ENCODE data around the gene RRP8. TPM values are rescaled to one million over a fixed set of nuclear protein-coding genes. Genes with fewer than 3 reads are reported as not detected.

The RRP8 gene
- total RNA-seq, 8 experiments from 2014 or later, result 13.9 to 21.7 (median 17.2) TPM

DNA sequence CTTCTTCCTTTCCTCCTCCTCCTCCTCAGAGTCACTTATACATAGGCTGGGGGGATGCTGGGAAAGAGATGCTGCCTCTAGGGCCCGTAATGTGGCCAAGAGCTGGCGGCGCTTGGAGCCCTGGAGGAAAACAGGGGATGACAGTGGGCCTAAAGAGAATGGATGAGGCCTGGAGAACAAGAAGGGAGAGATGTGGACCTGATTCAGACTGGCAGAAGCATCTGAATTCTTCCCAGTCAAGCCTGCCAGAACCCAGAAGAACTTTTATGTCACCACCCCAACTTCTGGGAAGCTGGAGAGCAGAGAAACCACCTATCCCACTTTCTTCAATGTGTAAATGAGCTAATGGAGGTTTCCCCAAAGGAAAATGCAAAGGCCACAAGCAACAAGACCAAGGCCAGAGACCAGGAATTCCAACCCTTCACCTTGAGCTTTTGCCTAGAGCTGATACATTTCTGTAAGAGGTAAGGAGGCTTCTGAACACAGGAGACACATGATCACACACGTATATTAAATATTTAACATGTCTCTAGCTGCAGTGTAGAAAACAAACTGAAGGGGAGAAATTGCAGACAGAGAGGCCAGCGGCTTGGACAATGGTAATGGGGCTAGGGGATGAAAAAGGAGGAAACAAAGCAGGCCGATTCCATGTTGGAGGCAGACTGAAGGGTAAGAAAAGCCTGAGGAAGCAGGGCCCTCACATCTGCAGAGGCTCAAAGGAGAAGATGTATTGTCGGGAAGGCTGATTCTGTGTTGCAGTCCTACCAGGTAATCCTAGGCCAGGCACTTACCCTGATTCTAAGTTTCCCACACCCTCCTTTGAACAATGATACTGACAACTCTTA, 1.1 kb downstream of the RRP8 start:
- WGBS, 10 experiments, result 0 to 62% (median 37%) methylated on average over 2 to 6 of the region's 7 CpGs; no CpG with 5 or more reads in 2 of the 10 experiments
- no peak for ATAC-seq (replicated peaks in 6 of 8)
- Histone ChIP-seq H3K4me1 (replicated peaks in 1 of 2) (peaks cover 26 to 37% of the 10 kb centered on the region in 2 donors), H3K27ac (no peak overlapping the region), H3K4me3 (peak overlapping the region; percentile 62 to 91 (median 88))
- in situ Hi-C loops (cut with MboI; ENCODE audit: low pct_unique_long_range_greater_than_20kb in 2 of 9, low sequenced_read_pairs in 9 of 9, unreplicated experiment in 9 of 9), result loop anchor here in 2 of 9 experiments (25.0 kb wide), 1 partner anchor 215 kb away; the partner anchor contains the start of gene SMPD1 (in 2 of the 2)

DNA sequence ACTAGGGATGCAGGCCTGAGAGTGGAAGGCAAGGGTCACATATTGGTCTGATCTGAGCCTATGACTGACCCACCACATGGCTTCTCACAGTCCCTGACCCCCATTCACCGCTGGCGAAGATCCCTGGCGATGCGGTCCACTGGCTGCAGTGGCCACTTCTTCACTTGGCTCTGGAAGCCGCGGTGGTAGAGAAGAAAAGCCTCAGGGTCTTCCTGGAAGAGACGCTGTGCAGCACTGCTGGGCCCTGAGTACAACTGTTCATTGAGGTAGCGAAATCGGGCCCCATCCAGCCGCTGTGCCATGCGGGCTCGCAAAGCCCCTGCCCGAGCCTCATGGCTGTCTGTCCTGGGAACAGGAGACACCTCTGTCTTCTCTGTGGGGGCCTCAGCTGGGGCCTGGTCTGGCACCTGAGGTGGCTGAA, 2.4 kb downstream of the RRP8 start:
- WGBS, 10 experiments, result 90 to 100% (median 100%) methylated on average over 1 to 8 of the region's 13 CpGs; no CpG with 5 or more reads in 6 of the 10 experiments
- in situ Hi-C loops (cut with MboI; ENCODE audit: low pct_unique_long_range_greater_than_20kb in 2 of 9, low sequenced_read_pairs in 9 of 9, unreplicated experiment in 9 of 9), result loop anchor here in 2 of 9 experiments (25.0 kb wide), 1 partner anchor 214 kb away; the partner anchor contains the start of gene SMPD1 (in 2 of the 2)
- Histone ChIP-seq H3K4me1 (replicated peaks in 1 of 2) (peaks cover 27 to 34% of the 10 kb centered on the region in 2 donors), H3K4me3 (no peak overlapping the region), H3K27ac (no peak overlapping the region)
- no peak for ATAC-seq (replicated peaks in 6 of 8)

DNA sequence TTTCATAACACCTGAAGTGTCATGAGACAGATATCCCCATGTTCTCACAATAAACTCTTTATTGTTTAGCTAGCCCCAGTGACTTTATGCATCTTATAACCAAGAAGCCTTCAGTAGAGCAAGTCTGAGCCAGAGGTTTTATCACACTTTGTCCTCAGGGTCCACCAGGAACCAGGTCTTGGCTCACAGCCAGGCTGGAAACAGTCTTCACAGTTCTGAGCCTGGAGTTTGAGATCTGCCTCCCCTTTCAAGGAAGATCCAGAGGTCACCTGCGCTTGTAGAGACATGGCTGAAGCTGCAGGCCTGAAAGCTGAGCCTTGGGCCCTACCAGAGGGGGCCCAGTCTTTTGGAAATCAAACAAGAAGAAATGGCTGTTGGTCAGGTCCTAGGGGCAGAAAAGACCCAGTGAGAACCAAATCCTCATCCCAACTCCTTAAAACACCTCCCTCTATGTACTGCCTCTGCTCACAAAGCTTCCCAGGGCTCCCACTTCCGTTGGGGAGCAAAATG, 3.5 kb downstream of the RRP8 start:
- Histone ChIP-seq H3K27ac (no peak overlapping the region), H3K4me3 (no peak overlapping the region), H3K4me1 (replicated peaks in 1 of 2) (peaks cover 17 to 28% of the 10 kb centered on the region in 2 donors)
- whole genome bisulfite sequencing, 10 experiments, result 33 to 100% (median 96%) methylated on average over 1 to 2 of the region's 2 CpGs; no CpG with 5 or more reads in 6 of the 10 experiments
- in situ Hi-C loops (cut with MboI; ENCODE audit: low pct_unique_long_range_greater_than_20kb in 2 of 9, low sequenced_read_pairs in 9 of 9, unreplicated experiment in 9 of 9), result loop anchor here in 2 of 9 experiments (25.0 kb wide), 1 partner anchor 213 kb away; the partner anchor contains the start of gene SMPD1 (in 2 of the 2)
- ATAC-seq (replicated peaks in 6 of 8), result no peak

DNA sequence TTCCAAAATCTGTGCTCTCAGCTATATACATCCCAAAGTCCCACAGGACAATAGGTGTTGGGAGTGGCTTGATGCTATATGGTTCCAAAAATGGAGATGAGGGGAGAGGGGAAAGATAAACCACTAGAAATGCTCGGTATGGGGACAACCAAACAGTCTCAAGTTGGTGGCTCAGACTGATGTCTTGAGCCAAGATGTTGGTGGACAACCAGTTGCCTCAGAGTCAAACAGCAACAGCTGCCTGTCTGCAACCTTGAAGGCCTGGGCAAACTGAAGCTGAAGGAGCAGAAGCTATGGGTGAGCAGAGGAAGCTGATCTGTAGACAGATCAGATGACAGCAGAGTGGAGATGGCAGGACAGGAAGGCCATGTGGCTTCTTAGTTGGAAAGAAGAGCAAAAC, 4.0 kb downstream of the RRP8 start:
- 80 to 100% (median 100%) methylated on average over 1 of the region's 1 CpG; no CpG with 5 or more reads in 4 of the 10 experiments for WGBS, 10 experiments
- Histone ChIP-seq H3K4me1 (replicated peaks in 1 of 2) (peaks cover 17 to 25% of the 10 kb centered on the region in 2 donors), H3K27ac (no peak overlapping the region), H3K4me3 (no peak overlapping the region)
- ATAC-seq (replicated peaks in 6 of 8), result no peak
- in situ Hi-C loops (cut with MboI; ENCODE audit: low pct_unique_long_range_greater_than_20kb in 2 of 9, low sequenced_read_pairs in 9 of 9, unreplicated experiment in 9 of 9), result no loop called here

DNA sequence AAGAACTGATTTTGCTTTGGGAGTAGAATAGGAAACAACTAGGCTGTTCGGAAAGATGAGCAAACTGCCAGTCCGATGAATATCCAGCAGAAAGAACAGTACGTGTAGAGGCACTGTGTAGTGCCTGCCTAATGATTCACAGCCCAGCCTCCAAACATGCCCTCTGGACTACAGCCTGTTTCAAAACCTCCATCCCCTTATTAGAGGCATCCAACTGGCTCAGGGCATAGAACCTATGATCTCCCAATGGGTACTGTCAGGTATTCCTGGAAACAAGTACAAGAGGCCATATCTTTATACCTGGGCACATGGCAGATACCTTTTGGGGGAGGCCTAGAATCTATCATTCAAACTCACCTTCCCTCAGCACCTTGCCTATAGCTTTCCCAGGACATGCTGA, 4.9 kb downstream of the RRP8 start:
- H3K27ac ChIP-seq, result no peak overlapping the region
- WGBS, 10 experiments, result 80 to 100% (median 100%) methylated on average over 1 to 3 of the region's 3 CpGs; no CpG with 5 or more reads in 4 of the 10 experiments
- no peak overlapping the region for H3K4me3 ChIP-seq
- in situ Hi-C loops (cut with MboI; ENCODE audit: low pct_unique_long_range_greater_than_20kb in 2 of 9, low sequenced_read_pairs in 9 of 9, unreplicated experiment in 9 of 9), result no loop called here
- peaks cover 17 to 25% of the 10 kb centered on the region in 2 donors for H3K4me1 ChIP-seq (replicated peaks in 1 of 2)
- no peak for ATAC-seq (replicated peaks in 6 of 8)

DNA sequence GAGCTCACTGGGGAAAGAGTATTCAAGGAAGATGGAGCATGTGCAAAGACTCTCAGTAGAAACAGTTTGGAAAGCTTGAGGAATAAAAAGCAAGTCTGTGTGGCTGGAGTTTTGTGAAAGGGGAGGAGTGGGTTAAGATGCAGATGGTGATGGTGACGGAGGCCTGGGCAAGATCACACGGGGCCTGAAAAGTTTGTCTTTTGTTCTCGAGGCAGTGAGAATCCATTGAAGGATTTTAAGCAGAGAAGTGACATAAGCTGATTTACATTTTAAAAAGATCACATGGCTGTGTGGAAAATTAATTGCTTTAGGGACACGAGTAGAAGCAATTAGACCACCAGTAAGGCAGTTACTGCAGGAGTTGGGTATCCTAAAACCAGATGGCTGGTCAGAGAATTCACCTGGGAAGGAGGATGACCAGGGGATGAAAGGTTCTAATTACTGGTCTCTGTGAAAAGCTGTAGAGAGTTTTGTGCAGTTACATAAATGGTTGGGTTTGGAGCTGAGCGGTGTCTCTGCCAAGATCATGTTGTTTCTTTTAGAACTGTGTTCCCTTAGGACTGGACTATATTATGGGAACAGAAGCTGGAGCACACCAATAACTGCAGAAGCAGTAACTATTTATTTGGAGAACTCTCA, 7.1 kb downstream of the RRP8 start:
- Histone ChIP-seq H3K4me1 (replicated peaks in 1 of 2) (peaks cover 12 to 19% of the 10 kb centered on the region in 2 donors), H3K27ac (peak overlapping the region; percentile 9 to 52), H3K4me3 (no peak overlapping the region)
- in situ Hi-C loops (cut with MboI; ENCODE audit: low pct_unique_long_range_greater_than_20kb in 2 of 9, low sequenced_read_pairs in 9 of 9, unreplicated experiment in 9 of 9), result no loop called here
- ATAC-seq (replicated peaks in 6 of 8), result peak in 5 of 8 experiments; percentile 70 to 85 (median 79)
- 16 to 67% (median 27%) methylated on average over 2 to 5 of the region's 5 CpGs; no CpG with 5 or more reads in 1 of the 10 experiments for WGBS, 10 experiments

DNA sequence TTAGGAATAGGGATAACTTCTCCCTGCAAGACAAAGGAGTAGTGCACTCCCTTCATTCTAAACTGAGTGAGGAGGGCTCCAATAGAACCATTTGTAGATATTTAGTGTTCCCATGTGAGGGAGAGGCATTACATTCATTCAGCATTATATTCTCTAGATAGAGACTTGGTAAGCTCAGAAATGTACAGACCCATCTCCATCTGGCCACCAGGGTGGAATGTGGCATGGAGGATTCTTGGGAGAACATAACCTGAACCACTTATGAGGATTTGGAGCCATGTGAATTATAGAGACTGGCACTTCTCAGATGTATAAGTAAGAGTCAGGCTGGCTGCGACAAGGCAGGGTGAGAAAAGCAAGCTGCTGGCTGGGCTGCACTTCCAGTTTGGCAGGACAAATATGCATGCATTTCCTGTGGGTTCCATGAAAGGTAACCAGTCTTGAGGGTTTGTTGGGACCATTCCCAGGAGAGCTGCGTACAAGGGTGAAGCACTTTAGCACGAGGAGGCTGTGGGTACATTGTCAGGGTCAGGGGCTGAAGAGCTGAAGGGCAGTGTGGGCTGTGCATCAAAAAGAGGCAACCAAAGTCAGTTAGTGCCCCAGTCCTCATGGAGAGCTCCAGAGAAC, 9.2 kb downstream of the RRP8 start:
- Histone ChIP-seq H3K27ac (no peak overlapping the region), H3K4me1 (replicated peaks in 1 of 2) (peaks cover 12 to 19% of the 10 kb centered on the region in 2 donors), H3K4me3 (no peak overlapping the region)
- in situ Hi-C loops (cut with MboI; ENCODE audit: low pct_unique_long_range_greater_than_20kb in 2 of 9, low sequenced_read_pairs in 9 of 9, unreplicated experiment in 9 of 9), result no loop called here
- WGBS, 10 experiments, result 80 to 100% (median 92%) methylated on average over 1 to 3 of the region's 3 CpGs; no CpG with 5 or more reads in 6 of the 10 experiments
- no peak for ATAC-seq (replicated peaks in 6 of 8)

DNA sequence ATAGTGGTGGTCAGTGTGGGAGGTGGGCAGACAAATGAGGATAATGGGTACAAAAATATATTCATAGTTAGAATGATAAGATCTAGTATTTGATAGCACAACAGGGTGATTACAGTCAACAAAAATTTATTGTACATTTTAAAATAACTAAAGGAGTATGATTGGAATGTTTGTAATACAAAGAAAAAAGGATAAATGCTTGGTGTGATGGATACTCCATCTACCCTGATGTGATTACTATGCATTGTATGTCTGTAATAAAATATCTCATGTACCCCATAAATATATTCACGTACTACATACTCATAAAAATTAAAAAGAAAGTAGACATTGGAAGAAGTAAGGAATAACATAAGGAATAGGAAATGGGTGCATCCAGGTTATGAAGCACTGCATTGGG, 15.4 kb downstream of the RRP8 start:
- in situ Hi-C loops (cut with MboI; ENCODE audit: low pct_unique_long_range_greater_than_20kb in 2 of 9, low sequenced_read_pairs in 9 of 9, unreplicated experiment in 9 of 9), result no loop called here

DNA sequence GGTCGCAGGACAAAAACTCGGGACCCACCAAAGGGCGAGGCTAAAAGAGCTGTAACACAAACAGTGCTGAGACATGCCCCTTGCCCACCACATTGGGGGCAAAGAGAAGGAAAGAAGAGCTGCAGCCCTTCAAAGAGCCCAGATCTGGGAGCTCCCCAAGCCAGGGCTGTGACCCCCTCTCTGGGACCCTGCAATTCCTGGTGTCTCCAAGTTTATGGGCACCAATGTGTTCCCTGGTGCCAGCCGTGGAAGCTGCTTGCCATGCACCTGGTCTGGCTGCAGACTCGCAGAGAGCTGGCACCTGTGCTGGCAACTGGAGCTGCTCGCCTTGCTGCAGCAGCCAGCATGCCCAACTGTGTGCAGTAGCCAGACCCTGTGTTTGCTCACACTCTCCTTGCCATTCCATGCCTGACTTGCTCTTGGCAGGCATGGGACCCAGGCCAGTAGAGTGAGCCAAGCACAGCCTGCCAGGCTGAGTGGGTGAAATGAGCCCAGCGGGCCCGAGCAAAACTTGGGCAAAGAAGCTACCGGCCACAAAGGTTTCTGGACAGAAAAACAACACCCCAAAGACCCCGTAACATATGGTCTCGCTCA, 16.0 kb downstream of the RRP8 start:
- Histone ChIP-seq H3K4me3 (no peak overlapping the region), H3K27ac (no peak overlapping the region), H3K4me1 (replicated peaks in 1 of 2) (no peaks in the 10 kb centered on the region)
- WGBS, 10 experiments, result 70 to 100% (median 94%) methylated on average over 4 to 9 of the region's 11 CpGs; no CpG with 5 or more reads in 2 of the 10 experiments
- in situ Hi-C loops (cut with MboI; ENCODE audit: low pct_unique_long_range_greater_than_20kb in 2 of 9, low sequenced_read_pairs in 9 of 9, unreplicated experiment in 9 of 9), result no loop called here
- ATAC-seq (replicated peaks in 6 of 8), result no peak

More for the DNA sequence above, 15.4 kb downstream of the RRP8 start:
- H3K4me1 ChIP-seq (replicated peaks in 1 of 2), result no peaks in the 10 kb centered on the region
- no peak for ATAC-seq (replicated peaks in 6 of 8)
- H3K4me3 ChIP-seq, result no peak overlapping the region
- H3K27ac ChIP-seq, result no peak overlapping the region
- WGBS, 10 experiments, result 67 to 100% (median 96%) methylated on average over 1 of the region's 1 CpG; no CpG with 5 or more reads in 2 of the 10 experiments

DNA sequence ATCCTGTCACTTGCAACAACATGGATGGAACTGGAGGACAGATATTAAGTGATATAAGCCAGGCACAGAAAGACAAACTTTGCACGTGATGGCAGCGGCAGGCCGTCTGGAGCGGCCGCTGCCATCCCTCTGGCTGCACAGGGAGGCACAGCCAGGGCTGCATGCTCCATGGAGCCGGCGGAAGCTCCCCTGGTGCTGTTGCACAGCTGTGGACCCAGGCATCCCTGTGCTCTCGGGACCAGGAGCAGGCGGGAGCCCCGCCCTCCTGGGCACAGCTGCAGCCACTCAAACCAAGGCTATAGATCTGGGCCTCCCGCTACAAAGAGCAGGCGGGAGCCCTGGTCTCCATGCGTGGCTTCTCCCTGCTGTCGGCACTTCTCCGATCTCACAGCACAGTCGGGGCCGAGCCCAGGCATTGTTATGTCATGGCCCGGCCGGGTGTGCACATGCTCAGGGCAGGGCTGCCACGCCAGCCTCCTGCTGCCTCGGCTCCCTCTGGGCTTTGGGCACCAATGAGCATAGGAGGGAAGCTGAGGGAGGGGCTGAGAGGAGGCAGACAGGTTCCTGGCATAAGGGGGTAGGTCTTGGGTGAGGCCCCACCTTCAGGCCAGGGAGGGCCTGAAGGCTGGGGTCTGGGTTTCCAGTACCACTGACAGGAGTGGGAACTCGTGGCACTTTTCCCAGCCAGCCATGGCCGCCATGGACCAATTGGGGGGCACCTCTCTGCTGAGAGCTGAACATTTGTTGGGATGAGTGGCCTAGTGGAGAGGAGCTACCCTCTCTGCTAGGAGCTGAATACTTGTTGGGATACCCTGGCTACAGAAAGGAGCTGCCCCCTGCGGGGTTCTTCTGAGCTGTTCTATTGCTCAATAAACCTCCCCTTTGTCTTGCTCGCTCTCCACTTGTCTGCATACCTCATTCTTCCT, 16.7 kb downstream of the RRP8 start:
- WGBS, 10 experiments, result 13 to 100% (median 67%) methylated on average over 1 to 6 of the region's 25 CpGs; no CpG with 5 or more reads in 1 of the 10 experiments
- Histone ChIP-seq H3K4me3 (no peak overlapping the region), H3K27ac (no peak overlapping the region), H3K4me1 (replicated peaks in 1 of 2) (no peaks in the 10 kb centered on the region)
- in situ Hi-C loops (cut with MboI; ENCODE audit: low pct_unique_long_range_greater_than_20kb in 2 of 9, low sequenced_read_pairs in 9 of 9, unreplicated experiment in 9 of 9), result no loop called here
- peak in 5 of 8 experiments; percentile 76 to 98 (median 92) for ATAC-seq (replicated peaks in 6 of 8)

DNA sequence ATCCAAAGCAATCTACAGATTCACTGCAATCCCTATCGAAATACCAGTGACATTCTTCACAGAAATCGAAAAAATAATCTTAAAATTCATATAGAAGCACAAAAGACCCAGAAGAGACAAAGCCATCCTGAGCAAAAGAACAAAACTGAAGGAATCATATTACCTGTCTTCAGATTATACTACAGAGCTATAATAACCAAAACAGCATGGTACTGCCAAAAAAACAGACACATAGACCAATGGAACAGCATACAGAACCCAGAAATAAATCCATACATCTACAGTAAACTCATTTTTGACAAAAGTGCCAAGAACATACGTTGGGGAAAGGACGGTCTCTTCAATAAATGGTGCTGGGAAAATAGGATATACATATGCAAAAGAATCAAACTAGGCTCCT, 18.9 kb downstream of the RRP8 start:
- WGBS, 10 experiments, result 54 to 100% (median 93%) methylated on average over 1 to 4 of the region's 4 CpGs
- ATAC-seq (replicated peaks in 6 of 8), result no peak
- in situ Hi-C loops (cut with MboI; ENCODE audit: low pct_unique_long_range_greater_than_20kb in 2 of 9, low sequenced_read_pairs in 9 of 9, unreplicated experiment in 9 of 9), result no loop called here
- Histone ChIP-seq H3K4me3 (no peak overlapping the region), H3K27ac (no peak overlapping the region), H3K4me1 (replicated peaks in 1 of 2) (no peaks in the 10 kb centered on the region)
